ENCODE measurements around the gene EZR. TPM values are rescaled to one million over a fixed set of nuclear protein-coding genes. Genes with fewer than 3 reads are reported as not detected.

EZR gene
- polyA plus RNA-seq, 4 donors, result 172 to 755 (median 479) TPM

DNA sequence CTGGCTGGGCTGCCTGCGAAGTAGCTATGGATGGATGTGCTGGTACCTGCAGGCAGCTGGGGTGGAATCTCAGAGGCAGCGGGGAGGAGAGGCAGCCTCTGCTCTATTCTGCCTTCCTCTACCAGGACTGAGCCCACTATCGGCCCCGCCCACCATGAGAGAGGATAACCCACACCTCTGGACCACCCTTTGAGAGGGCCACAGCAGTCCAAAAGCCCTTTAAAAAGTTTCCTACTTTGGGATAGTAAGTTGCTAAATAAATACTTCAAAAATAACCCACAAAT lies 36.1 kb downstream of the EZR start:
- H3K36me3 ChIP-seq (ENCODE audit: control insufficient read depth in 3 of 3, insufficient read depth in 2 of 3, low read depth in 1 of 3, low read length in 3 of 3), result peaks cover 25 to 76% (median 64%) of the 10 kb centered on the region in 3 donors
- 72 to 75% (median 72%) methylated on average over 4 of the region's 4 CpGs for WGBS, 3 donors
- no peak for DNase-seq

DNA sequence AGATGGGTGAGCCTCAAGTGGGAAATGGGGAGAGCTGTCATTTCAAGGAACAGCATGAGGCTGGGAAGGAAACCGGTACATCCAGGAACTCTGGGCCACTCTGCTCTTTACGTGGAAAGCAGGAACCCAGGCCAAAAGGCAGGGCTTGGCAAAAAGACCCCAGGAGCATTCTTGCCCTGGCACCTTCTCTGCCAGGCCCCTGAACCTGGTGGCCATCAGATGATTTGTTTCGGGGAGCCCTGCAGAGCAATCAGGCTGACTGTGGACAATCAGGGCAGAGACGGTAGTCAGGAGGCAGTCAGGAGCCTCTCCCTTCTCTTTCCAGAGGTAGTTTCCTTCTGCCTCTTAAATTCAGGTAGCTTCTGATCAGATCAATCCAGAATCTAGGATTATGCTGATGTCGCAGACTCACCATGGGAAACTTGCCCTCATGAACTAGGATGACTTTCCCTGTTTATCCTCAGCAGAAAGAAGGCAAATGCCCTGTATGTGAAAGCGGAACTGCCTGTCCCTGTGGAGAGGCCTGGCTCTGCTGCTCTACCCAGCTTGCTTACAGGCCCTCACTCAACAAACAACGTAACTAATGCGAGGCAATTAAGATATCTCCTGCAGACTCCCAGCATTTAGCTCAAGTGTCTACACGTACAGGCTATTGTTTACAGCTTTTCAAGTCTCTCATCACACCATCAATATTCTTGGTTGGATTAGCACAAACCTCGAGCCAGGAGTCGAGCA lies 36.6 kb downstream of the EZR start:
- H3K9me3 ChIP-seq (ENCODE audit: control insufficient read depth in 2 of 2, insufficient read depth in 1 of 2, low read depth in 1 of 2, low read length in 1 of 2), result no peaks in the 10 kb centered on the region
- no peaks in the 10 kb centered on the region for H3K27me3 ChIP-seq (ENCODE audit: control insufficient read depth in 3 of 3, insufficient read depth in 3 of 3, low read length in 3 of 3)
- 78 to 90% (median 89%) methylated on average over 11 of the region's 11 CpGs for WGBS, 3 donors
- H3K27ac ChIP-seq (ENCODE audit: low read depth in 1 of 3, low read length in 2 of 3), result peak overlapping the region in 1 of 3 donors; percentile 11
- FAIRE-seq, result no peak
- H3K4me3 ChIP-seq (ENCODE audit: low read depth in 1 of 3, low read length in 3 of 3), result no peak overlapping the region
- H3K4me1 ChIP-seq (ENCODE audit: control insufficient read depth in 3 of 3, insufficient read depth in 2 of 3, low read depth in 1 of 3, low read length in 2 of 3), result peaks cover 0 to 74% (median 6%) of the 10 kb centered on the region in 3 donors
- no peak for DNase-seq
- peaks cover 25 to 79% (median 66%) of the 10 kb centered on the region in 3 donors for H3K36me3 ChIP-seq (ENCODE audit: control insufficient read depth in 3 of 3, insufficient read depth in 2 of 3, low read depth in 1 of 3, low read length in 3 of 3)

More for the DNA sequence above, 36.1 kb downstream of the EZR start:
- peak overlapping the region in 1 of 3 donors; percentile 11 for H3K27ac ChIP-seq (ENCODE audit: low read depth in 1 of 3, low read length in 2 of 3)
- no peak overlapping the region for H3K4me3 ChIP-seq (ENCODE audit: low read depth in 1 of 3, low read length in 3 of 3)
- no peak for FAIRE-seq
- H3K9me3 ChIP-seq (ENCODE audit: control insufficient read depth in 2 of 2, insufficient read depth in 1 of 2, low read depth in 1 of 2, low read length in 1 of 2), result no peaks in the 10 kb centered on the region
- no peaks in the 10 kb centered on the region for H3K27me3 ChIP-seq (ENCODE audit: control insufficient read depth in 3 of 3, insufficient read depth in 3 of 3, low read length in 3 of 3)
- H3K4me1 ChIP-seq (ENCODE audit: control insufficient read depth in 3 of 3, insufficient read depth in 2 of 3, low read depth in 1 of 3, low read length in 2 of 3), result peaks cover 0 to 74% (median 9%) of the 10 kb centered on the region in 3 donors

DNA sequence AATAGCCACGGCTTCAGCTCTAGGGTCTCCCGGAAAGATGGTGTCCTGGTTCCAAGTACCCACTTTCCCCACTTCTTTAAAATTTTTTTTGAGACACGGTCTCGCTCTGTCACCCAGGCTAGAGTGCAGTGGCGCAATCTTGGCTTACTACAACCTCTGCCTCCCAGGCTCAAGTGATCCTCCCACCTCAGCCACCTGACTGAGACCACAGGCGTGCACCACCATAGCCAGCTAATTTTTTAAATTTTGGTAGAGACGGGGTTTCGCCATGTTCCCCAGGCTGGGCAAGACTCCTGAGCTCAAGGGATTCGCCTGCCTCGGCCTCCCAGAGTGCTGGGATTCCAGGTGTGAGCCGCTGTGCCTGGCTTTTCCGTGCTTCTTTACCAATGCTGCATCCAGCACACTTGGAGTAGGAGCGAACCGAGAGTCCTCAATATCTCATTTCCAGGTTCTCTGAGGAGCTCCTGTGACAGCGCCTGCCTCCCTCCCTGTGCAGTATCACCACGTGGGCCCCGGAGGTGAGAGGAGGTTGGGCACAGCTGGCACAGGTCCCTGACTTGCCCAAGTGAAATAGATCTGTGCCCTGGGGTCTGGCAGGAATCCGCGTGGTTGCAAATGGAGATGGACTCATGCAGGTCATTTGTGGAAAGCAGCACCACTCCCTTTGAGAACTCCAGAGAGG lies 37.3 kb downstream of the EZR start:
- DNase-seq, result no peak
- H3K36me3 ChIP-seq (ENCODE audit: control insufficient read depth in 3 of 3, insufficient read depth in 2 of 3, low read depth in 1 of 3, low read length in 3 of 3), result peaks cover 28 to 82% (median 71%) of the 10 kb centered on the region in 3 donors
- peaks cover 0 to 71% (median 3%) of the 10 kb centered on the region in 3 donors for H3K4me1 ChIP-seq (ENCODE audit: control insufficient read depth in 3 of 3, insufficient read depth in 2 of 3, low read depth in 1 of 3, low read length in 2 of 3)
- no peak overlapping the region for H3K4me3 ChIP-seq (ENCODE audit: low read depth in 1 of 3, low read length in 3 of 3)
- H3K9me3 ChIP-seq (ENCODE audit: control insufficient read depth in 2 of 2, insufficient read depth in 1 of 2, low read depth in 1 of 2, low read length in 1 of 2), result no peaks in the 10 kb centered on the region
- H3K27ac ChIP-seq (ENCODE audit: low read depth in 1 of 3, low read length in 2 of 3), result peak overlapping the region in 1 of 3 donors; percentile 29
- H3K27me3 ChIP-seq (ENCODE audit: control insufficient read depth in 3 of 3, insufficient read depth in 3 of 3, low read length in 3 of 3), result no peaks in the 10 kb centered on the region
- no peak for FAIRE-seq
- 68 to 84% (median 74%) methylated on average over 19 of the region's 19 CpGs for WGBS, 3 donors

DNA sequence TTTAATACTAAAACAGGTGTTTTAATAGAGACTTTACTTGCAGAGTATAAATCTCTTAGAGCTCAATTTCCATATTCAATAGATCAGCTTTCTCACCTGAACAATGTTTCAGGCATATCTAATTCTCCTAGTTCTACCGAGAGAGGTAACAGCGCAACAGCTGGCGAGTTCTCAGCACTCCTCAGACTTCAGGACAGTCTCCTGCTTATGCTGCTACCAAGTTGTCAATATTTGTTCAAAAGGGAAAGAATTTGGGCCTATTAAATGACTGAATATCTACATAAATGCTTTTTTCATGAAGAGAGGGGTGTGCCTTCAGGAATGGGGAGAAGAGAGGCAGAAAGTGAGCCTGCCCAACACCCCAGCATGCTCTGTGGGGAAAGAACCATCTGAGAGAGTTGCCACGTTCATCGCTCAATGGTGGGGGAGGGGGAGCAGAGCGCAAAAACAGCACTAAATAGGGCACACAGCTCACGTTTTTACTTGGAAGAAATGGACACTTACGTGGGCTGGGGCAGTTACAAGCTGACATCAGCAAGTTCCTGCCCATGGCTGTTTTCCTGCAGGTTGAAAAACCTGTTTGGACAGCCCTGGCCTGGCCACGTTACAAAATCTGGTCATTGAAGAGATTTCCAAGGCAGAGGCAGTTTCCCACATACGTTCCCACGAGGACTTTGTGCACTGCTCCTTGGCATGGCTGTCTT lies 38.0 kb downstream of the EZR start:
- Histone ChIP-seq H3K4me1 (ENCODE audit: control insufficient read depth in 3 of 3, insufficient read depth in 2 of 3, low read depth in 1 of 3, low read length in 2 of 3) (peaks cover 0 to 64% (median 2%) of the 10 kb centered on the region in 3 donors), H3K9me3 (ENCODE audit: control insufficient read depth in 2 of 2, insufficient read depth in 1 of 2, low read depth in 1 of 2, low read length in 1 of 2) (no peaks in the 10 kb centered on the region), H3K27ac (ENCODE audit: low read depth in 1 of 3, low read length in 2 of 3) (peak overlapping the region in 1 of 3 donors; percentile 29), H3K4me3 (ENCODE audit: low read depth in 1 of 3, low read length in 3 of 3) (no peak overlapping the region), H3K27me3 (ENCODE audit: control insufficient read depth in 3 of 3, insufficient read depth in 3 of 3, low read length in 3 of 3) (no peaks in the 10 kb centered on the region), H3K36me3 (ENCODE audit: control insufficient read depth in 3 of 3, insufficient read depth in 2 of 3, low read depth in 1 of 3, low read length in 3 of 3) (peaks cover 33 to 83% (median 73%) of the 10 kb centered on the region in 3 donors)
- FAIRE-seq (no peak), DNase-seq (peak; percentile 44 to 48)
- WGBS, 3 donors, result 35 to 75% (median 43%) methylated on average over 11 of the region's 11 CpGs

DNA sequence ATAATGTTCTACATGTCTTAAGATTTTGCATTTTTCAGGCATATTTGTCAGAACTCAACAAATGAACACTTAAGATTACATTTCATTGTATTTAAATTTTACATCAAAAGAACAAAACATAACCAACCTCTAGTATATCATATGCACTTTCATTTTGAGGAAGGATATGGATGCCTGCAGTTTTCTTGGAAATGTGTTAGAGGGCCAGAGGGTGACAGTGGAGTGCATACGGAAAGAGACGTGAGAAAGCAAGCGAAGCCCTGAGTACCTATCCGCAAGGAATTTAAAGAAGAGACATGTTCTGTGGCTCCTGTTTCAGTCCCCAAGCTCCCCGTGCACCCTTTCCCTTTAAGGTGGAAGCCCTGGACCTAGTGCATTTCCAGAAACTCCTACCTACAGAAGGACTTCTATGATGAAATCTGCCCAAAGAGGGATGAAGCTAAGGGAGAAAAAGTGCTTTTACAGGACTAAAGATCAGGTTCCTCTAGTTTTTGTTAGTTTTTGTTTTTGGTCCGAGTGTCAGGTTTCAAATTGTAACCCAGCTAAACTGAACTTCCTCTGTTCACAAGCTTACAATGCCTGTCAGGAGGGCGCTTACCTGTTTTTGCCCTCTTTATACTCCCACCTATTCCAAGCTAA lies 38.8 kb downstream of the EZR start:
- no peak for FAIRE-seq
- H3K4me1 ChIP-seq (ENCODE audit: control insufficient read depth in 3 of 3, insufficient read depth in 2 of 3, low read depth in 1 of 3, low read length in 2 of 3), result peaks cover 0 to 64% (median 2%) of the 10 kb centered on the region in 3 donors
- H3K36me3 ChIP-seq (ENCODE audit: control insufficient read depth in 3 of 3, insufficient read depth in 2 of 3, low read depth in 1 of 3, low read length in 3 of 3), result peaks cover 38 to 81% (median 74%) of the 10 kb centered on the region in 3 donors
- H3K9me3 ChIP-seq (ENCODE audit: control insufficient read depth in 2 of 2, insufficient read depth in 1 of 2, low read depth in 1 of 2, low read length in 1 of 2), result no peaks in the 10 kb centered on the region
- peak overlapping the region in 1 of 3 donors; percentile 29 for H3K27ac ChIP-seq (ENCODE audit: low read depth in 1 of 3, low read length in 2 of 3)
- no peaks in the 10 kb centered on the region for H3K27me3 ChIP-seq (ENCODE audit: control insufficient read depth in 3 of 3, insufficient read depth in 3 of 3, low read length in 3 of 3)
- no peak overlapping the region for H3K4me3 ChIP-seq (ENCODE audit: low read depth in 1 of 3, low read length in 3 of 3)
- no peak for DNase-seq
- WGBS, 3 donors, result 91 to 95% (median 93%) methylated on average over 7 of the region's 7 CpGs

DNA sequence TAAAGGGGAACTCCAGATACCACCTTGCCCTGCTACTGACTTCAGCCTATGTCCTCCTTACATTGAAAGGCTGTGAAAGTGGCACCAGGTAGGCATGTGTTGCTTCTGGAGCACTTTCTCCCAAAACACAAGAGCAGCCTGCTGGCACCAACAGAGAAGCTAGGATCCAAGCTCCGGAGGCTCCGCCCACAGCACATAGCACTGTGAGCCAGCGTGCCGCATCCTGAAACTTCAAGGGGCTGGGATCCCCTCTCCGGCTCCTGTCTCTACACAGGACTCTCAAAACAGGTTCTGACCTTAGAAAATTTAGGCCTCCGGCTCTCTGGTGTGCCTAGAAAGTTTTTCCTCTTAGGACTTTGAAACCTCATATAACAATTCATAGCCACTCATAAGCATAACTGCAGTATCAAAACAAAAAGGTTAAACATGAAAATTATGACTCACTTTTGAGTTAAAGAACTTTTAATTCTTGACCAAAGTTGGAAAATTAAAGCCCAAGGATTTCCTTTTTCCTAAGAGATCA lies 41.1 kb downstream of the EZR start:
- 65 to 86% (median 76%) methylated on average over 6 of the region's 6 CpGs for WGBS, 3 donors
- peaks cover 0 to 55% (median 2%) of the 10 kb centered on the region in 3 donors for H3K4me1 ChIP-seq (ENCODE audit: control insufficient read depth in 3 of 3, insufficient read depth in 2 of 3, low read depth in 1 of 3, low read length in 2 of 3)
- H3K27ac ChIP-seq (ENCODE audit: low read depth in 1 of 3, low read length in 2 of 3), result peak overlapping the region in 1 of 3 donors; percentile 46
- H3K4me3 ChIP-seq (ENCODE audit: low read depth in 1 of 3, low read length in 3 of 3), result no peak overlapping the region
- no peaks in the 10 kb centered on the region for H3K9me3 ChIP-seq (ENCODE audit: control insufficient read depth in 2 of 2, insufficient read depth in 1 of 2, low read depth in 1 of 2, low read length in 1 of 2)
- FAIRE-seq (no peak), DNase-seq (no peak)
- H3K27me3 ChIP-seq (ENCODE audit: control insufficient read depth in 3 of 3, insufficient read depth in 3 of 3, low read length in 3 of 3), result no peaks in the 10 kb centered on the region
- peaks cover 22 to 78% (median 68%) of the 10 kb centered on the region in 3 donors for H3K36me3 ChIP-seq (ENCODE audit: control insufficient read depth in 3 of 3, insufficient read depth in 2 of 3, low read depth in 1 of 3, low read length in 3 of 3)

DNA sequence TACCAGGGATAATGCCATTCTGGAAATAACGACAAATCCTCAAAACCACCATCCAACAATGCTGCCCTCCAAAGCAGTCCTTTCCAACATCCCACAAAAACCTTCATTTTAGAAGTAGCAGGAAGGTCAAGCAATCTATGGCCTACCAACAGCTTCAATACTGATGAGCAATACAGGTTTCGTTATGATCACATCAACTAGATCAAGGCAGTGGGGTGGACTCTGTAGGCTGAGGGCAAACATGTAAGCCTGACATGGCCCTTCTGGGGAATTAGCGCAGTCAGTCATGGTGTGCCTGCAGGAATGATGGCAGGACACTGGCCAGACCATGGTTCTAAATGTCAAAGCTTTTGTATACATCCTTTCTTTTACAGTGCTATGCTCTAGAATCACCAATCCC lies 41.7 kb downstream of the EZR start:
- H3K9me3 ChIP-seq (ENCODE audit: control insufficient read depth in 2 of 2, insufficient read depth in 1 of 2, low read depth in 1 of 2, low read length in 1 of 2), result no peaks in the 10 kb centered on the region
- DNase-seq (no peak), FAIRE-seq (no peak)
- 96 to 100% (median 98%) methylated on average over 3 of the region's 3 CpGs for WGBS, 3 donors
- H3K4me3 ChIP-seq (ENCODE audit: low read depth in 1 of 3, low read length in 3 of 3), result no peak overlapping the region
- H3K27me3 ChIP-seq (ENCODE audit: control insufficient read depth in 3 of 3, insufficient read depth in 3 of 3, low read length in 3 of 3), result no peaks in the 10 kb centered on the region
- peaks cover 18 to 78% (median 63%) of the 10 kb centered on the region in 3 donors for H3K36me3 ChIP-seq (ENCODE audit: control insufficient read depth in 3 of 3, insufficient read depth in 2 of 3, low read depth in 1 of 3, low read length in 3 of 3)
- H3K27ac ChIP-seq (ENCODE audit: low read depth in 1 of 3, low read length in 2 of 3), result peak overlapping the region in 1 of 3 donors; percentile 46
- peaks cover 0 to 55% (median 2%) of the 10 kb centered on the region in 3 donors for H3K4me1 ChIP-seq (ENCODE audit: control insufficient read depth in 3 of 3, insufficient read depth in 2 of 3, low read depth in 1 of 3, low read length in 2 of 3)

DNA sequence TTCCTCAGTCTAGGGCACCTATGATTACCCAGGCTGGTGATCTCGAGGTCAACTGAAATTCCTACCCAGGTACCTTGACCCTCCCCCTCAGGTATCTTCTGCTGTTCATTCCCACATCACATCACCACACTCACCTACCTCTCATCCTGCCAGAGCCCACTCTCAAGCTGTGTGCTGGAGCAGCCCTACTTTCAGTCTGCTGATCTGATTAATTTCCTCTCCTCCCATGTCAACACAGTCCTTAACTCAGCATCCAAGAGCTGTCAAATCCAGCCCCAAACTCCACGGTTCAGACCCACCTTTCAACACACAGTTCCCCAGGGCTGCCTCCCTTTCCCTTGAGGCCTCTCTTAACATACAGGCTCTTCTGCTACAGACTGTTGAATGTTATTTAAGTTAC lies 42.4 kb downstream of the EZR start:
- FAIRE-seq (no peak), DNase-seq (no peak)
- WGBS, 3 donors, result 82 to 91% (median 86%) methylated on average over 2 of the region's 2 CpGs
- H3K27ac ChIP-seq (ENCODE audit: low read depth in 1 of 3, low read length in 2 of 3), result peak overlapping the region in 1 of 3 donors; percentile 46
- H3K4me3 ChIP-seq (ENCODE audit: low read depth in 1 of 3, low read length in 3 of 3), result no peak overlapping the region
- no peaks in the 10 kb centered on the region for H3K9me3 ChIP-seq (ENCODE audit: control insufficient read depth in 2 of 2, insufficient read depth in 1 of 2, low read depth in 1 of 2, low read length in 1 of 2)
- peaks cover 17 to 78% (median 61%) of the 10 kb centered on the region in 3 donors for H3K36me3 ChIP-seq (ENCODE audit: control insufficient read depth in 3 of 3, insufficient read depth in 2 of 3, low read depth in 1 of 3, low read length in 3 of 3)
- no peaks in the 10 kb centered on the region for H3K27me3 ChIP-seq (ENCODE audit: control insufficient read depth in 3 of 3, insufficient read depth in 3 of 3, low read length in 3 of 3)
- H3K4me1 ChIP-seq (ENCODE audit: control insufficient read depth in 3 of 3, insufficient read depth in 2 of 3, low read depth in 1 of 3, low read length in 2 of 3), result peaks cover 0 to 54% (median 0%) of the 10 kb centered on the region in 3 donors
